Panc1 (cell line): ENCODE measurements around the gene ZNF273. TPM values are rescaled to one million over a fixed set of nuclear protein-coding genes. Genes with fewer than 3 reads are reported as not detected.

Experiments
- total RNA-seq: library from RNA; stranded (reverse); gene quantifications from one replicate; pipeline ENCODE4 v1.2.1, GENCODE V29; 2021; ENCODE audit not compliant: unreplicated experiment

Gene ZNF273
- total RNA-seq, 1 experiment from 2014 or later: 6.4 TPM

Other genes starting within 250 kb of the ZNF273 start
- 11.1 TPM for gene ZNF107, start 237.1 kb upstream of the ZNF273 start, total RNA-seq
- gene ZNF138, start 108.8 kb upstream of the ZNF273 start, total RNA-seq: 7.6 TPM
- gene ZNF117, start 87.8 kb downstream of the ZNF273 start, total RNA-seq: 8.0 TPM
- gene ERV3-1, start 103.4 kb downstream of the ZNF273 start, total RNA-seq: 23.1 TPM